Activated CD4-positive, alpha-beta T cell treated with anti-CD3 and anti-CD28 coated beads, Interleukin-2, amount 50 U/mL, for 16 hours (primary cell): Measurements from ENCODE around the gene B3GALT4.
A peak's percentile ranks its signal among the peaks of the same experiment; 100 is the strongest.
"Not testable (repeated sequence)": the region's sequence is repeated elsewhere in the genome, so short reads cannot be mapped to it uniquely, and the experiment has no call there.

ENCODE experiments used
- DNase-seq: peaks from one replicate; pipeline ENCODE4 v3.0.0-alpha.2; 2020

Gene B3GALT4

DNA sequence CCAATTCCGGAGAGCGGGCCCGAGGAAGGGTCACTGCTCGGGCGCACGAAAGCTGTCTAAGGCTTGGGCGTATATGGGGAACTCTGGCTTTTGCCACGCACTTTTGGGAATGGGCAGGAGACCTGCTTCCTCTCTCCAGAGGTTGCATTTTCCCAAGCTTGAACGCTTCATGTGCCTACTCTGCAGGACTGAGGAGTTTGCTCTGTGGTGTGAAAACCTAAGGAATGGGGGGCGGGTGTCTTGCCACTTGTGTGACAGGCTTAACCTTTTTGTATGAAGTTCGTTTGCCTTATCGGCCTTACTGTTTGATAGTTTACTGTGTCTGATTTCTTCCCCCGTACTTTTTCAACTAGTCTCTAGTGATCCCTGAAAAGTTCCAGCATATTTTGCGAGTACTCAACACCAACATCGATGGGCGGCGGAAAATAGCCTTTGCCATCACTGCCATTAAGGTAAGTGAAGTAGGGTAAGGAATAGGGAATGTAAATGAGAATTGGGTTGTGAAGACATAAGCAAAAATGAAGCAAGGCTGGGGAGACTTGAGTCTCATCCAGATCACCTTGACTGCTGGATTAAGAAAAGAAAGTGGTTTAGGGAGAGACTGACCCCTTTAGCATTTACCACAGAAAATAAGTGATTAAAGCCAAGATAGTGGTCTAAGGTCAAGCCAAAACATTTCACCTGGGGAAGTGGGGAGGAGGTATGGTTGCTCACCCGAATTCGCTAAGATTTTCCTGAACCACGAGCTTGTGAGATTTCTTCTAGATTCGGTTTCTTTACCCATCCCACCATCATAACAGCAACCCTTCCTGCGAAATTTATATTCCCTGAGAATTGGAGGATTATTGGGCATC, 4.4 kb upstream of the B3GALT4 start:
- no peak for DNase-seq

DNA sequence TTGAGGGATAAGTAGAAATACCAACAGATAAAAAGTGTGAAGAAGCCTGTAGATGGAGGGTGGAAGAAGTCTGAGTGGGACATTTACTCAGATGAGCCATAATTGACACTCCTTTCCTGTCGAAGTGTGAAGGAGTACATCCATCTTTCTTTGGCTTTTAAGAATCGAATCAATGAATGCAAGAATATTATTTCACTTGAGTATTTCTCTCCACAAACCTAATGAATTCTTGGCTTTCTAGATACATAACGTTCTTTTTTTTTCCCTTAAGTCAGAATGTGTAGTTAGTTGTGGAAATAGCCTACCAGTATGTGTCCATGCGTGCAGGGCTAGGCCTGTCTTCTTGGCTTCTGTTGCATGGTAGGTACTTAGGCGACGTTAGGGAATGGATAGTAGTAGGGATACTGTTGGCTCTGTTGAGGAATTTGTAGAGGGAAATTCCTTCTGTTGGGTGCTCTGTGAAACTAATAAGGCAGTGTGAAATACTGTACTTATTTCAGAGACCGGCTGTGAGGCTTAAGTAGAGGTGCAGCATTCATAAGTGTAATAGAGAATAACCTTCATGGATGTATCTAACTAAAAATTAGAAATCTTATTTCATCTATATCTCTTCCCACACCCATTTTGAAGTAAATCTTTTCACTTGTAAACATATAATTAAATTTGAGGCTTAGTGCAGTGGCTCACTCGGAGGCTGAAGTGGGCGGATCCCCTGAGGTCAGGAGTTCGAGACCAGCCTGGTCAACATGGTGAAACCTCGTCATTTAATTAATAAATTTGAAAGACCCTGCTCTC, 3.6 kb upstream of the B3GALT4 start:
- DNase-seq, result no peak

DNA sequence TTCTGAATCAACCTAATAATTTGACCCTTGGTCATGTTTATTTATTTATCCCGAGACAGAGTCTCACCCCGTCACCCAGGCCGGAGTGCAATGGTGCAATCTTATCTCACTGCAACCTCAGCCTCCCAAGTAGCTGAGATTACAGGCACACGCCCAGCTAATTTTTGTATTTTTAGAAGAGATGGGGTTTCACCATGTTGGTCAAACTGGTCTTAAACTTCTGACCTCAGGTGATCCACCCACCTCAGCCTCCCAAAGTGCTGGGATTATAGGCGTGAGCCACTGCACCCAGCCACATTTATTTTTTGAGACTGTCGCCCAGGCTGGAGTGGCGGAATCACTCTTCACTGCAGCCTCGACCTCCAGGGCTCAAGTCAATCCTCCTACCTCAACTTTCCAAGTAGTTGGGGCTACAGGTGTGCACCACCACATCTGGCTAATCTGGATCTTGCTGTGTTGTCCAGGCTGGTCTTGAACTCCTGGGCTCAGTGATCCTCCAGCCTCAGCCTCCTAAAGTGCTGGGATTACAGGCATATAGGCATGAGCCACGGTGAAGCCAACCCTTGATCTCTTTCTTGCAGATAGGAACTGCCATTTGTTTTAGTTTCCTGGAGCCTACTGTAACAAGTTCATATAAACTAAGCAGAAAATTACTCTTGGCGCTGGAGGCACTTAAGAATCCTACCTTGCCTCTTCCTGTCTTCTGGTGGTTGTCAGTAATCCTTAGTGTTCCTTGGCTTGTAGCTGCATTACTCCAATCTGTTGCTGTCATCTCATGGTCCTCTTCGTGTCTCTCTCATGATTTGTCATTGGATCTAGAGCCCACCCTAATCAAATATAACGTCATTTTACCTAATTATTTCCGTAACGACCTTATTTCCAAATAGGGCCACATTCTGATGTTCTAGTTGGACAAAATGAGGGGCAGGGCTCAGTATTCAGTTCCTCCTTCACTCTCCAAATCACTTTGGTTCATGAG, 2.7 kb upstream of the B3GALT4 start:
- no peak for DNase-seq

DNA sequence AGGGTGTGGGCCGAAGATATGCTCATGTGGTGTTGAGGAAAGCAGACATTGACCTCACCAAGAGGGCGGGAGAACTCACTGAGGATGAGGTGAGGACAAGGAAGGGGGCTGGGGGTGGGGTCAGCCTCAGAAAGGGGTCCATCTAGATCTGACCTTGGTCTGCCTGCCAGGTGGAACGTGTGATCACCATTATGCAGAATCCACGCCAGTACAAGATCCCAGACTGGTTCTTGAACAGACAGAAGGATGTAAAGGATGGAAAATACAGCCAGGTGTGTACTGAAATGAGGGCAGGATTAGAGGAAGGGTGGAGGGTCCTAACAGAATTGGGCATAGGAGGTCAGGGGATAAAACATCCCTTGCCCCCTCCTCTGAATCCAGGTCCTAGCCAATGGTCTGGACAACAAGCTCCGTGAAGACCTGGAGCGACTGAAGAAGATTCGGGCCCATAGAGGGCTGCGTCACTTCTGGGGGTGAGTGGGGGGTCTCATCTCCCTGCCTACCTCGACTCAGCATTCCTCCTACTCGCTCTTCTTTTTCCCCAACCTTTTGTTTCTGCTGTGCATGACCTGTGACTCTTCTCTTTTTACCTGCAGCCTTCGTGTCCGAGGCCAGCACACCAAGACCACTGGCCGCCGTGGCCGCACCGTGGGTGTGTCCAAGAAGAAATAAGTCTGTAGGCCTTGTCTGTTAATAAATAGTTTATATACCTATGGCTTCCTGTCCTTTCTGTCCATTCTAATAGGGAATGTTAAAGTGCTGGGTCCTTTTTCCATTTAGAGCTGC, 935 bp upstream of the B3GALT4 start:
- not testable (repeated sequence) for DNase-seq

DNA sequence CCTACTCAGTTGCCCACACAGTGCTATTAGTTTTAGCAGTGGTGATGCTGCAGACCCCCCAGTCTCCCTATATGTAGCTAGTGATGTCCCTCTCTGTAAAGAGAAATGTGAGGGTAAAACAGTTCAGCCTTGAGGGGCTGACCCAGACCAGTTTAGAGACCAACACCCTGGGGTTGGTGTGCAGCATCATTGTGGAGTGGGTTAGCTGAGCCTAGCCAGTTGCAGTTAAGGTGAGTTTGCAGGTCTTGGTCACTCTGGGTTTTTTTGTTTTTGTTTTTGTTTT, 401 bp upstream of the B3GALT4 start:
- no peak for DNase-seq

DNA sequence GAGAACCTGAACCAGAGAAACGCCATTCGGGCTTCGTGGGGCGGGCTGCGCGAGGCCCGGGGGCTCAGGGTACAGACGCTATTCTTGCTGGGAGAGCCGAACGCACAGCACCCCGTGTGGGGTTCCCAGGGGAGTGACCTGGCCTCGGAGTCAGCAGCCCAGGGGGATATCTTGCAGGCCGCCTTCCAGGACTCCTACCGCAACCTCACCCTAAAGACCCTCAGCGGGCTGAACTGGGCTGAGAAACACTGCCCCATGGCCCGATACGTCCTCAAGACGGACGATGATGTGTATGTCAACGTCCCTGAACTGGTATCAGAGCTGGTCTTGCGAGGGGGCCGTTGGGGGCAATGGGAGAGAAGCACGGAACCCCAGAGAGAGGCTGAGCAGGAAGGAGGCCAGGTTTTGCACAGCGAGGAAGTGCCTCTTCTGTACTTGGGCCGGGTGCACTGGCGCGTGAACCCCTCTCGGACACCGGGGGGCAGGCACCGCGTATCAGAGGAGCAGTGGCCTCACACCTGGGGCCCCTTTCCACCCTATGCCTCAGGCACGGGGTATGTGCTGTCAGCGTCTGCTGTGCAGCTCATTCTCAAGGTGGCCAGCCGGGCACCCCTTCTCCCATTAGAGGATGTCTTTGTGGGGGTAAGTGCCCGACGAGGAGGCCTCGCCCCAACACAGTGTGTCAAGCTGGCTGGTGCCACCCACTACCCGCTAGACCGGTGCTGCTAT, 904 bp downstream of the B3GALT4 start:
- DNase-seq, result no peak

DNA sequence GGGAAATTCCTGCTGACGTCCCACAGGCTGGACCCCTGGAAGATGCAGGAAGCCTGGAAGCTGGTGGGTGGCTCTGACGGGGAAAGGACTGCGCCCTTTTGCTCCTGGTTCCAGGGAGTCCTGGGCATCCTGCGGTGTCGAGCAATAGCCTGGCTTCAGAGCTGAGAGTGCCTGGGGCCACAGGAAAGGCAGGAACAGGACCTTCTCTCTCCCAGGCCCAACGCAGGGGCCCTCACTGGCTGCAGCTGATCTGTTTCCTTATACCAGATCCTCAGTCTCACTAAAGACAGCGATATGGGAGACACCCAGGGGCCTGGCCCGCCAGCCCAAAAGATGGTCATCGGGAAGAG, 1.4 kb downstream of the B3GALT4 start:
- DNase-seq, result no peak

DNA sequence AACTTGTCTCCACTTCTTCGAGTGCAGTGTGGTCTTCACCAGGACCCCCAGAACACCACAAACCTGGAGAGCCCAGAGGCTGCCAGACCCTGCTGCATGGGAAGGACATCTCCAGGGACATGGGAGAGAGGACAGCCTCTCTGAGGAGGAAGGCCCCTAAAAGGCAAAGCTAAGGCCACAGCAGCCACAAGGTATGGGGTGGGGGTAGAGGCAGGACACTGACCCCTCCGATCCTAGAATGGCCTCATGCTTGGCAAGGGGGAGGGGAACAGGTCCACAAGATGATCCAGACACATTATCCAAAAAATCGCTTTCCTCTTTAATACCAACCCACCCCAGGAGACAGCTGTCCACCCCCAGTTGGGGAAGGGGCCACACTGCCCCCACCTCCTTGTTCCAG, 1.9 kb downstream of the B3GALT4 start:
- DNase-seq, result no peak

DNA sequence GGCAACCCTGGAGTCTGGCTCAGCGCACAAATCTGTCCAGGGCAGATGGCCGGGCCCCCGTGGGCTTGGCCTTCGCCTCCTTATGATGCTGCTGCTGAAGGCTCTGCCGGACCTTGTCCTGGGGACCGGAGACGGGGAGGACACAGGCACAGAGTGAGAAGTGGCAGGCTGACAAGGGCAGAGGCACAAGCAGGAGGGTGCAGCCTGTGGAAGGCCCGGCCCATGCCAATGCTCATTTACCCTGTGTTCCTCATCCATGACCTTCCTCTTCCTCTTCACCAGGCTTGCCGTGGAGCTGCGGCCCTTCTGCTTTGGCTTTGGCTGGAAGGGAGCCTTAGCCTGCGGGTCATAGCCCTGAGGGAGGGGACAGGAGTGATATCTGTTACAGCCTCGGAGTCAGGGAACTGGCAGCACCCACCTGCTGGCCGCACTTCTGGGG, 2.4 kb downstream of the B3GALT4 start:
- no peak for DNase-seq

DNA sequence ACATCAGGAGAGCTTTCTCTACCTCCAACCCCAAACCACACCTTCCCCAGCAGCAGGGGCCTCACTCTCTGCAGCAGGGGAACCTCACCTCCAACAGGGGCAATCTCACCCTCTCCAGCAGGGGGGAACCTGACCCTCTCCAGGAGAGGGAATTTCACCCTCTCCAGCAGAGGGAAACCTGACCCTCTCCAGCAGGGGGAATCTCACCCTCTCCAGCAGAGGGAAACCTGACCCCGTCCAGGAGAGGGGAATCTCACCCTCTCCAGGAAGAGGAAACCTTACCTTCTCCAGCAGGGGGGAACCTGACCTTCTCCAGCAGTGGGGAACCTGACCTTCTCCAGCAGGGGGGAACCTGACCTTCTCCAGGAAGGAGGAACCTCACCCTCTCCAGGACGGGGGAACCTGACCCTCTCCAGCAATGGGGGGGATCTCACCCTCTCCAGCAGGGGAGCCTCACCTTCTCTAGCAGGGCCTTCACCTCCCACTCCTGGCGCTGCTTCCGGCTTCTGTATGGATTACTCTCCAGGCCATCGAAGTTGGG, 3.1 kb downstream of the B3GALT4 start:
- no peak for DNase-seq

DNA sequence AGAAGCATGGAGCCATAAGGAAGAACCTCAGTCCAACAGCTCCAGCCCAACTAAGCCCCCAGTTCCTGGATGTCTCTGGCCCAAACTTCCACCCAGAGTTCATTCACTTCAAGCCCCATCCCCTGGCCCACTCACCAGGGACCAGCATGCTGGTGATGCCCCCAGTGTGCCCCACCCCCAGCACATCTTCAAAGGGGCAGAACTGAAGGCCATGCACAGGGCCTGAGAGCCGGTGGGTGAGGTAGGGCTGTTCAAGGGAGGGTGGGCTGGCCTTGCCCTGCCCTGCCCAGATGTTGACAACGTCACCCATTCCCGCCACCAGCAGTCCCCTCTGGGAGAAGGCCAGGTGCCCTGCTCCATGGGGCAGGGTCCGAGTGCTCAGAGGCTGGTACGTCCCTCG, 3.6 kb downstream of the B3GALT4 start:
- no peak for DNase-seq

DNA sequence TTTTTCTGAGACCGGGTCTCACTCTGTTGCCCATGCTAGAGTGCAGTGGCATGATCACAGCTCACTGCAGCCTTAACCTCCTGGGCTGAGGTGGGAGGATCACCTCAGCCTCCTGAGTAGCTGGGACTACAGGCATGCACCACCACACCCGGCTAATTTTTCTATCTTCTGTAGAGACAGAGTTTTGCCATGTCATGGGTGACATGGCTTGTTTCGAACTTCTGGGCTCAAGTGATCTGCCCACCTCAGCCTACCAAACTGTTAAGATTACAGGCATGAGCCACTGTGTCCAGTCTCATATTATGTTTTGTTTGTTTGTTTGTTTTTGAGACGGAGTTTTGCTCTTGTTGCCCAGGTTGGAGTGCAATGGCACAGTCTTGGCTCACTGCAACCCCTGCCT, 8.3 kb downstream of the B3GALT4 start:
- not testable (repeated sequence) for DNase-seq

DNA sequence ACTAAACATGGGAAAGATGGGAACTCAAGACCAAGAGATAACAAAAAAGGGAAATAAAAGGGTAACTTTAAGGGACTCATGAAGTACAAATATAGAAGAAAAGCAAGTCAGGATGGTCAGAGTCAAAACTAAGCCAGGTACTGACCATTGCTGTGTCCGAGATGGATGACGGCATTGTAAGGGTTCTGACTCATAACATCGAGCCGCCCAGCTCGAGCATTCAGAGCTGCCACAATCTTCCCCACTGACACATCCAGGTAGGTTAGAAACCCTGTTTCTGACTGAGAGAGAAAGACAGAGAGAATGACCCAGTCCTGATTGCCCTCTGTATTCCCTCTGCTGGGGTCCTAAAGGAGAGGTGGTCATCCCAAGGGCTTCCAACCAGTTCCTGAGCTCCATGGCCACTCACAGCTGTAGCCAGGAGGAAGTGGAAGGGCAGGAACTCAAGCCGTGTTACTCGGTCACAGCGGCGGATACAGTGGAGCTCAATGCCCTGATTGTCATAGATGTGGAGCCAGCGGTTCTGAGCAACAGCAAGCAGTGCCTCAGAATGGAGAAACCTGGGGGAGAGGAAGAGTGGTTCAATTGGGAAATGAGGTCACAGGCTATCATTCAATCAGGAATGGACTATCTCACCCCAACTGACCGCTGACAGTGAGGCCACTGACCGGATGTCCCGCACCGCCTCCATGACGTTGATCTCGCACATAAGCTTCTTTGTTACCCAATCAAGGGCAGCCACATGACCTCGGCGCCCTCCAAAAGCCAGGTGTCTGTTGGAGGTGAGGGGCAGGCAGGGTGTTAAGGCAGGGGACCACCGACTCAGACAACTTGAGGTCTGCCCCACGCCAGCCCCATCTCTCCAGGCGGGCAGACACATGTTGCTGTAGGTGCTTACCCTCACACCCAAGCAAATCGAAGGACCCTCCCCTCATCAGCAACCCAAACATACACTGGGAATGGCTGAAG, 10.3 kb downstream of the B3GALT4 start:
- DNase-seq, result no peak

DNA sequence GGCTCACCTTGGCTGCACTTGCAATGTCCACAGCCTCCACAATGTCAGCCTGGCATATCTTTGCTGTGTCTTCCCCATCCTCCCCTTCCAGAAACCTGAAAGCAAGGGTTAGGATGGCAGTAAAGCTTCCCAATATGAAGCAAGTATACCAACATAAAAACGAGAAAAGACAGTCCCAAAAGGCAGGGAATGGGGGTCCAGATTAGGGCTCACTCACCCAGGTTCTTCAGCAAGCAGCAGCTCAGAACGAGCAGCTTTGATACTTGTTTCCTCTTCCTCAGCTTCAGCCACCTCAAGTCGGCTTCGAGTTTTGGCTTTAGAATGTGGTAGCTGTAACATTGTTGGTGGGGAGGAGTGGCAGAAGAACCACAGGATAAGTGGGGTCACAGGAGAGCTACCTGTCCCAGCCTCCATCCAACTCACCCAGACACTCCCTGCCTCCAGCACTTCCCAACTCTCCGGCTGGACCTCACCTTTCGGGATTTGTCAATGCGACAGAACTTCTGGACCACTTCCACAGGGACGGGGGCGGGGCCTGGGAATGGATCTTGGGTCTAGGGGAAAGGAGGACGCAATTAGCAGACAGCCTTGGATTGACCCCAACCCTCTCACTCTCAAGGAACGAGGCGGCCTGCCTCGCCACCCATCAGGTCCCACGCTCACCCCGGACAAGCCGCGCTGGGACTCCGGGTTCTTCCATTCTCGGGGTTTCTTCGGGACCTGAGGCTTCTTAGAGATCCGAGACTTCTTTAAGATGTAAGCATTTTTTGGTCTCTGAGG, 11.4 kb downstream of the B3GALT4 start:
- DNase-seq, result no peak

DNA sequence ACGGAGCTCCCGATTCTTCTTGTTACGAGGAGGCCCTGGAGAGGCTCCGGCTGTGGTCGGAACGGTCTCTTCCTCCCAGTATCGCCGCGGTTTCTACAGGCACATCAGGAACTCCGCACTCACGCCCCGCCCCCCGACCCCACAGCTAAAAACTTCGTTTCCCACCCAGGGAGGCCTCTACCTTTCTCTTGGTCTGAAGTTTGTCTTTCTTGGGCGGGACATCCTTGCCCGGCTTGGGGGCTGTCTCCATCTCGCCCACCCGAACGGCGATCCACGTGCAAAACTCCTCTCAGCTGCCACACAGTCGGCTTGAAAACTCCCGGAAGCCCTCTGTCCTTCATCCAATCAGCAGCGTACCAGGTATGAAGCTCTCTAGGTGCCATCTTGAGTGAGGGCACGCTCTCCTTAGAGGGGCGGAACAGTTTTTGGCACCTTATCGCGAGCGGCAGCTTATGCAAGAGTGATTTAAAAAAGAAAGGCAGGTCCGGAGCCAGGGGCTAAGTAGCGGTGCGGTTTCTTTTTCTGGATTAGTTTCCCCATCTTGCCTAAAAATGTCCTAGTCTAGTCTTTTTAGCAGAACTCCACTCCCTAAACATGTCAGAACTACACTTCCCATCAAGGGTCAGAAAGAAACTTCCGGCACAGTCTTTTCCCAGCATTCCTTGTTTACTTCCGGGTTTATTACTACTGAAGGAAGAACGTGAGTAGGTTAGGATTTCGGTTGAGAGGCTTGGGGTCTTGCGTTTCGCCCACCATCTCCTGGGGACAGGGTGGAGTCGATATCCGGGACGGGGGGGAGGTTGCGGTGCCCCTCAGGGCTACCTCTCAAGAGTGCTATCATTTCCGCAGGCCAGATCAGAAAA, 12.2 kb downstream of the B3GALT4 start, which contains the start of the genes PFDN6 and WDR46:
PFDN6 (plus strand) TSS at position 681 of the 863 bp plus-strand sequence. CDS start 256 bp downstream, outside the sequence.
WDR46 (minus strand) TSS at position 319 of the 863 bp plus-strand sequence; CDS start at position 250, 69 bp downstream.
- peak; percentile 90 for DNase-seq

DNA sequence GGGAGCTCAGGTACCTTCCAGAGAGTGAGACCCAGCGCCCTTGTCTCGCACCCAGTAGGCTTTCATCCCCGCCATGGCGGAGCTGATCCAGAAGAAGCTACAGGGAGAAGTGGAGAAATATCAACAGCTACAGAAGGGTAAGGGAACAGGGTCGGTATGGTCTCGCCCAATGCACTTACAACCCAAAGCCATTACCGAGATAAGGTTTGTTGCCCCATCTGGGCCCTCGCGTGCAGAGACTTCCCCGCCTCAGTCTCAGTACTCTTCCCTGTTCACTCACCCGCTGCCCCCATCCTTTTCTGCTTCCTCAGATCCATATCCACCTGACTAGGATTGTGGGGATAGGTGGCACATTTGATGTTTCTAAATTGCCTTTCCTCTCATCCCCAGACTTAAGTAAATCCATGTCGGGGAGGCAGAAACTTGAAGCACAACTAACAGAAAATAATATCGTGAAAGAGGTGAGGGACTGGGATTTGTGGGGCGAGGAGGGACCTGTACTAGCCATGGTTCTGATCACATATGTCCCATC, 12.9 kb downstream of the B3GALT4 start:
- DNase-seq, result no peak

DNA sequence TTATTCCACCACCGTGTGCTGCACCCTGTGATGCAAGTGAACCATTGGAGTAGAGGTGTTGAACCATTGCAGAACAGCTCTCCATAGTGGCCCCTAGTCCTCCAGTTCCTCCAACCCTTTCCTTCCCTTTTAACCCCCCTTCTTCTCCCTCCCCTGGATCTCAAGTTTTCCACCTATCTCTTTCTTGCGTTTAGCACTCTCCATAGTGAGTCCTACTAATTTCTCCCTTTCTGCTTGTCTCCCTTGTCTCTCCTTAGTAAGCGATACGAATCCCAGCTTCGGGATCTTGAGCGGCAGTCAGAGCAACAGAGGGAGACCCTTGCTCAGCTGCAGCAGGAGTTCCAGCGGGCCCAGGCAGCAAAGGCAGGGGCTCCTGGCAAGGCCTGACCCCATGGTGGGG, 13.5 kb downstream of the B3GALT4 start:
- no peak for DNase-seq
